T-helper 1 cell treated with Interleukin-12 subunit alpha and Interleukin-12 subunit beta and Interleukin-4 antibody, amounts not matched to agents 30 μg/mL and 1 μg/mL, for 36 hours (primary cell): Measurements from ENCODE around the gene ADSS1.

Experiments used
- H3K27ac Mint-ChIP-seq: one replicate; pipeline ENCODE4 v1.8.0; 2021; ENCODE audit warnings: mild to moderate bottlenecking, mixed read lengths
- H3K27me3 Mint-ChIP-seq: one replicate; pipeline ENCODE4 v1.8.0; 2021; ENCODE audit warnings: low read depth, mixed read lengths
- H3K36me3 Mint-ChIP-seq: one replicate; pipeline ENCODE4 v1.8.0; 2021; ENCODE audit warnings: low read depth, mixed read lengths
- H3K4me1 Mint-ChIP-seq: one replicate; pipeline ENCODE4 v1.8.0; 2021; ENCODE audit warnings: low read depth, mixed read lengths
- H3K4me3 Mint-ChIP-seq: one replicate; pipeline ENCODE4 v1.8.0; 2021; ENCODE audit warnings: mild to moderate bottlenecking, moderate library complexity, mixed read lengths
- H3K9me3 Mint-ChIP-seq: one replicate; pipeline ENCODE4 v1.8.0; 2021; ENCODE audit warnings: mixed read lengths

ADSS1 gene

GRCh38 chr14:104692261-104692938, 31.6 kb upstream of the ADSS1 start:
- Mint-ChIP-seq H3K4me3 (no peak overlapping the region), H3K4me1 (peaks cover 29% of the 10 kb centered on the region), H3K27ac (peak overlapping the region; percentile 36), H3K27me3 (no peaks in the 10 kb centered on the region), H3K36me3 (peaks cover 10% of the 10 kb centered on the region), H3K9me3 (no peaks in the 10 kb centered on the region)

- Mint-ChIP-seq H3K36me3 (peaks cover 10% of the 10 kb centered on the region), H3K4me3 (no peak overlapping the region), H3K9me3 (no peaks in the 10 kb centered on the region)
Measured at GRCh38 chr14:104692939-104693315, 31.1 kb upstream of the ADSS1 start.

DNA sequence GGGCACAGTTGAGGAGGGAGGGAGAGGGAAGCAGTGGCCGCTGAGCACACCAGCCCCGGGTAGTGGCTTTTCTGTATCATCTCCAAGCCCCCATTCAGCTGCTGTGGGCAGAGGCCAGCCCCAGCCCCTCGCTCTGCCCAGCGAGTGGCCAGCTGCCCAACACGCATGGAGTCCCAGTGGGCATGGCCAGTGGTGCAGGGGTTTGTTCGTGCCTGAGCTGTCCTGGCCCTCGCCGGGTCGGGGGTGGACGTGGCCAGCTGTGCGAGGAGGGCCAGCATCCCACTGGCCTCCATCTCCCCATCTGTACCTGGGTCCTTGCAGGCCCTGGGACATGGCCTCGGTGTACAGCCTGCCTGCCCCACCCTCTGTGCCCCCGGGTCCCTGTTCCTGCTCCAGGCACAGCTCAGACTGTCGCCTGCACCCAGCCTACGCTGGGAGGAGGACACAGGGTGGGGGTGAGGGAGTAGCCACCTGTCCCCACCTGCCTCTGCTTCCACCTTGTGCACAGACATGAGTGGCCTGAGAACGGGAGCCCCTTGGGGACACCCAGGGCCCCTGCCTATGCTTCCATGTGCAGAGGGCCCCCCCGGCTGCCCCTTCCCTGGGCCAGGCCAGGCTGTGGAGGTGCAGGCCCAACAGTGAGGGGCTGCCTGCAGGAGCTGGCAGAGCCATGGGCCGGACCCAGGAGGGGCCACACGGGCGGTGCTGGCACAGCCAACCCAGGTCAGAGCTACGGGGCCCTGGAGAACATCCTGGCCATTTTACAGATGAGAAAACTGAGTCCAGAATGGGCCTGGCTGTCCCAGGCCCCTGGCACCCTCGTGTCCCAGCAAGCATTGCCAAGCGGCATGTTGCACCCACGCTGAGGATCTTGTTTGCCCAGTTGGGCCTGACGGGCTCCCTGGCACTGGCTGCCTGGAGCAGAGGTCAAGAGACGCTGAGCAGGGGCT, 30.3 kb upstream of the ADSS1 start:
- H3K27ac Mint-ChIP-seq: peak overlapping the region; percentile 87
- H3K27me3 Mint-ChIP-seq: no peaks in the 10 kb centered on the region
- H3K4me3 Mint-ChIP-seq: peak overlapping the region; percentile 62
- peaks cover 10% of the 10 kb centered on the region for H3K36me3 Mint-ChIP-seq
- H3K4me1 Mint-ChIP-seq: peaks cover 24% of the 10 kb centered on the region
- H3K9me3 Mint-ChIP-seq: no peaks in the 10 kb centered on the region

More at GRCh38 chr14:104692939-104693315, 31.1 kb upstream of the ADSS1 start:
- Mint-ChIP-seq H3K27me3 (no peaks in the 10 kb centered on the region), H3K4me1 (peaks cover 25% of the 10 kb centered on the region), H3K27ac (peak overlapping the region; percentile 65)

DNA sequence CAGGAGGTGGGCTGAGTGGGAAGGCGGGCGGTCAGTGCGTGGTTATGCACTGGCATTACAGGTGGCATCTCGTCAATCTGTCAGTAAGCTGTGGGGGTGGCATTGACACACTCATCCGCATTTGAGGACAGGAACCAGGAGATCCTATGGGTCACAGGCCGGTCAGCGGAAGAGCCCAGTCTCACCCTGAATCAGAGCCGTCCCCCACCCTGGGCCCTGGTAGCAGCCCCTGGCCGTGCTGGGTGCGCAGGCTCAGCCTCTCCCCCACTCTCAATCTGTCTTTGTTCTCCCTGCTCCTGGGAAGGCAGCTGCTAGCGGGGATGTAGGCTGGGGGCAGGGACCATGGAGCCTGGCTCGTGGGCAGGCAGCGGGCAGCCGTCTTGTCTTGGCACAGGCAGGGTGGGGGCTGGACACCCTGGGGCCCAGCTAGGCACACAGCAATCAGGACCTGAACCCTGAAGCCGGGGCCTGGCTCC, 29.5 kb upstream of the ADSS1 start:
- Mint-ChIP-seq H3K27me3 (no peaks in the 10 kb centered on the region), H3K36me3 (peaks cover 10% of the 10 kb centered on the region), H3K4me1 (peaks cover 24% of the 10 kb centered on the region), H3K27ac (peak overlapping the region; percentile 87), H3K9me3 (no peaks in the 10 kb centered on the region), H3K4me3 (peak overlapping the region; percentile 62)

- H3K4me3 Mint-ChIP-seq: peak overlapping the region; percentile 62
- peaks cover 24% of the 10 kb centered on the region for H3K4me1 Mint-ChIP-seq
Measured at GRCh38 chr14:104694991-104695659, 28.9 kb upstream of the ADSS1 start.

GRCh38 chr14:104695660-104696000, 28.4 kb upstream of the ADSS1 start:
- Mint-ChIP-seq H3K9me3 (no peaks in the 10 kb centered on the region), H3K4me3 (peak overlapping the region; percentile 58), H3K4me1 (peaks cover 24% of the 10 kb centered on the region), H3K27me3 (no peaks in the 10 kb centered on the region), H3K27ac (peak overlapping the region; percentile 87), H3K36me3 (peaks cover 11% of the 10 kb centered on the region)

More at GRCh38 chr14:104694991-104695659, 28.9 kb upstream of the ADSS1 start:
- Mint-ChIP-seq H3K27ac (peak overlapping the region; percentile 87), H3K27me3 (no peaks in the 10 kb centered on the region), H3K9me3 (no peaks in the 10 kb centered on the region), H3K36me3 (peaks cover 10% of the 10 kb centered on the region)

- no peak overlapping the region for H3K27ac Mint-ChIP-seq
- H3K27me3 Mint-ChIP-seq: no peaks in the 10 kb centered on the region
- H3K4me1 Mint-ChIP-seq: peaks cover 16% of the 10 kb centered on the region
- no peaks in the 10 kb centered on the region for H3K9me3 Mint-ChIP-seq
- H3K36me3 Mint-ChIP-seq: peaks cover 10% of the 10 kb centered on the region
- H3K4me3 Mint-ChIP-seq: no peak overlapping the region
Measured at GRCh38 chr14:104696671-104697316, 27.2 kb upstream of the ADSS1 start.

GRCh38 chr14:104697317-104697703, 26.7 kb upstream of the ADSS1 start:
- peaks cover 10% of the 10 kb centered on the region for H3K36me3 Mint-ChIP-seq

GRCh38 chr14:104697892-104698583, 26.0 kb upstream of the ADSS1 start:
- H3K4me3 Mint-ChIP-seq: no peak overlapping the region
- no peaks in the 10 kb centered on the region for H3K9me3 Mint-ChIP-seq
- no peaks in the 10 kb centered on the region for H3K27me3 Mint-ChIP-seq
- peaks cover 14% of the 10 kb centered on the region for H3K4me1 Mint-ChIP-seq
- peaks cover 10% of the 10 kb centered on the region for H3K36me3 Mint-ChIP-seq
- H3K27ac Mint-ChIP-seq: no peak overlapping the region

More at GRCh38 chr14:104697317-104697703, 26.7 kb upstream of the ADSS1 start:
- Mint-ChIP-seq H3K4me3 (no peak overlapping the region), H3K27ac (no peak overlapping the region), H3K4me1 (peaks cover 14% of the 10 kb centered on the region), H3K9me3 (no peaks in the 10 kb centered on the region), H3K27me3 (no peaks in the 10 kb centered on the region)

- H3K27me3 Mint-ChIP-seq: no peaks in the 10 kb centered on the region
- H3K4me3 Mint-ChIP-seq: no peak overlapping the region
- no peak overlapping the region for H3K27ac Mint-ChIP-seq
- no peaks in the 10 kb centered on the region for H3K9me3 Mint-ChIP-seq
- H3K4me1 Mint-ChIP-seq: peaks cover 12% of the 10 kb centered on the region
- H3K36me3 Mint-ChIP-seq: peaks cover 10% of the 10 kb centered on the region
Measured at GRCh38 chr14:104698688-104699425, 25.2 kb upstream of the ADSS1 start.

DNA sequence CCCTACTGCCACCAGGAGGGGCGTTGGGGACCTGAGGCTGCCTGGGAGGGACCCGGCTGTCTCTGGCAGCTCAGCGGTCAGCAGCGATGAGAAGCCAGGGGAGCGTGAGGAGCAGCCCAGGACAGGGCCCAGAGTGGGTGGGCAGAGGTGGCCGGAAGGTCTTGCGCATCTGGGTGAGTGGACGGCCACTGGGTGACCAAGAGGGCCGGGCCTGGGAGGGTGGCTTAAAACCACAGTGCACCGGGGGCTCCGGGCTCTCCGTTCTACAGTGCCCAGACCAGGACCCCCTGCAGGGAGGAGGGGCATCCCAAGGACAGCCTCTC, 24.6 kb upstream of the ADSS1 start:
- Mint-ChIP-seq H3K4me1 (peaks cover 9% of the 10 kb centered on the region), H3K36me3 (peaks cover 15% of the 10 kb centered on the region), H3K27ac (no peak overlapping the region), H3K4me3 (no peak overlapping the region), H3K27me3 (no peaks in the 10 kb centered on the region), H3K9me3 (no peaks in the 10 kb centered on the region)

DNA sequence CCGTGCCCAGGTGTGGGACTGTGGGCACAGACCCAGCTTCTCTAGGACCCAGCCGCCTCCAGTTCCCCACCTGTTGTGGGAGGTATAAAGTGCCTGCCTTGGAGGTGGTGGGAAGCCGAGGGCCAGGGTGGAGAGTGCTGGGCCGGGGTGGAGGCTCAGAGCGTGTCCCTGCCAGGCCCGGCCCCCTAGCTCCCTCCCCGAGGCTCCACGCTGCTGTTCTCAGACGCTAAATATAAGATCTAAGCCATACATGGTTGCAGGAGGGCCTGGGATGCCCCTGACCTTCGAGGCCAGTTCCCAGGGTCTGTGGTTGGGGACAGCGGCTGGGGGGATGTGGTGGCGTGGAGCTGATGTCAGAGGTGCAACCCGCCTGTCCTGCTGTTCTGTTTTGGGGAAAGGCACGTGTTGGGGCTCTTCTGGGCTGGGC, 23.8 kb upstream of the ADSS1 start:
- Mint-ChIP-seq H3K9me3 (no peaks in the 10 kb centered on the region), H3K4me3 (no peak overlapping the region), H3K27me3 (no peaks in the 10 kb centered on the region), H3K36me3 (peaks cover 15% of the 10 kb centered on the region), H3K4me1 (peaks cover 7% of the 10 kb centered on the region), H3K27ac (peak overlapping the region; percentile 9)

- H3K27ac Mint-ChIP-seq: peak overlapping the region; percentile 9
- H3K9me3 Mint-ChIP-seq: no peaks in the 10 kb centered on the region
- H3K27me3 Mint-ChIP-seq: no peaks in the 10 kb centered on the region
- peaks cover 3% of the 10 kb centered on the region for H3K4me1 Mint-ChIP-seq
- H3K4me3 Mint-ChIP-seq: no peak overlapping the region
- H3K36me3 Mint-ChIP-seq: peaks cover 12% of the 10 kb centered on the region
Measured at GRCh38 chr14:104700747-104701217, 23.2 kb upstream of the ADSS1 start.
